ENCODE data around the gene MRM2. TPM values are rescaled to one million over a fixed set of nuclear protein-coding genes. Genes with fewer than 3 reads are reported as not detected.

Gene MRM2
- polyA plus RNA-seq, 1 donor from 2014 or later, result 21.4 TPM

GRCh38 chr7:2230882-2231281 is 11.1 kb downstream of the MRM2 start:
- peaks cover 17% of the 10 kb centered on the region for H3K79me2 ChIP-seq (replicated peaks; ENCODE audit: insufficient read depth, low read length)
- H3K4me2 ChIP-seq (ENCODE audit: low read length), result no peak overlapping the region

GRCh38 chr7:2230226-2230625 is 11.8 kb downstream of the MRM2 start:
- H3K36me3 ChIP-seq (ENCODE audit: insufficient read depth, low read length), result no peaks in the 10 kb centered on the region
- no peak overlapping the region for H3K4me3 ChIP-seq (ENCODE audit: low read length)
- no peak overlapping the region for H3K27ac ChIP-seq (ENCODE audit: low read length)
- no peak overlapping the region for H3K4me2 ChIP-seq (ENCODE audit: low read length)
- peaks cover 17% of the 10 kb centered on the region for H3K79me2 ChIP-seq (replicated peaks; ENCODE audit: insufficient read depth, low read length)
- H3K27me3 ChIP-seq (ENCODE audit: insufficient read depth, low read depth, low read length), result no peaks in the 10 kb centered on the region
- no peaks in the 10 kb centered on the region for H3K9me3 ChIP-seq (ENCODE audit: low read length)
- H2AFZ ChIP-seq (ENCODE audit: low read depth, low read length), result no peak overlapping the region
- H3K9ac ChIP-seq (ENCODE audit: low read length), result no peak overlapping the region
- no peaks in the 10 kb centered on the region for H4K20me1 ChIP-seq (ENCODE audit: insufficient read depth)
- no peaks in the 10 kb centered on the region for H3F3A ChIP-seq (ENCODE audit: insufficient read depth, low read length, poor library complexity, severe bottlenecking)
- no peaks in the 10 kb centered on the region for H3K9me2 ChIP-seq (ENCODE audit: insufficient read depth, low read length)
- TF ChIP-seq CTCF (IDR thresholded peaks at IDR 0.05; ENCODE audit: poor library complexity, severe bottlenecking), result no peak
- no peak for TF ChIP-seq RAD21 (conservative IDR thresholded peaks at IDR 0.05)
- no peak for TF ChIP-seq SMC3 (conservative IDR thresholded peaks at IDR 0.05; ENCODE audit: poor library complexity)
- no peak for TF ChIP-seq MXI1 (conservative IDR thresholded peaks at IDR 0.05; ENCODE audit: poor library complexity, severe bottlenecking)
- no peak for TF ChIP-seq POLR2AphosphoS5 (IDR thresholded peaks at IDR 0.05)
- TF ChIP-seq EP300 (conservative IDR thresholded peaks at IDR 0.05; ENCODE audit: poor library complexity, severe bottlenecking), result no peak
- no peak for TF ChIP-seq TAF1 (IDR thresholded peaks at IDR 0.05; ENCODE audit: low read depth)
- no peak for TF ChIP-seq EZH2 (IDR thresholded peaks at IDR 0.05; ENCODE audit: borderline replicate concordance, insufficient read depth, low read length, poor library complexity, severe bottlenecking)

More at GRCh38 chr7:2230882-2231281, 11.1 kb downstream of the MRM2 start:
- Histone ChIP-seq H3K9ac (ENCODE audit: low read length) (no peak overlapping the region), H3K9me3 (ENCODE audit: low read length) (no peaks in the 10 kb centered on the region), H3K27ac (ENCODE audit: low read length) (no peak overlapping the region), H3K4me3 (ENCODE audit: low read length) (no peak overlapping the region), H4K20me1 (ENCODE audit: insufficient read depth) (no peaks in the 10 kb centered on the region), H3K9me2 (ENCODE audit: insufficient read depth, low read length) (no peaks in the 10 kb centered on the region), H3K27me3 (ENCODE audit: insufficient read depth, low read depth, low read length) (no peaks in the 10 kb centered on the region), H3K36me3 (ENCODE audit: insufficient read depth, low read length) (no peaks in the 10 kb centered on the region), H3F3A (ENCODE audit: insufficient read depth, low read length, poor library complexity, severe bottlenecking) (no peaks in the 10 kb centered on the region), H2AFZ (ENCODE audit: low read depth, low read length) (no peak overlapping the region)
- TF ChIP-seq TAF1 (IDR thresholded peaks at IDR 0.05; ENCODE audit: low read depth) (no peak), REST (IDR thresholded peaks at IDR 0.05; ENCODE audit: borderline replicate concordance) (no peak), CTCF (IDR thresholded peaks at IDR 0.05; ENCODE audit: poor library complexity, severe bottlenecking) (no peak), RAD21 (conservative IDR thresholded peaks at IDR 0.05) (no peak), POLR2AphosphoS5 (IDR thresholded peaks at IDR 0.05) (no peak)
